HCT116 (cell line): ENCODE measurements around the gene AUTS2.

Experiments used
- ATF3 ChIP-seq: IDR thresholded peaks from 2 replicates; pipeline ENCODE4 v1.6.1; 2012
- CEBPB ChIP-seq: IDR thresholded peaks from 2 replicates; pipeline ENCODE4 v1.6.1; 2012; ENCODE audit warnings: low read depth
- EZH2 ChIP-seq: fragments of 200-600 bp; sonication (generic); IDR thresholded peaks from 2 replicates; pipeline ENCODE4 v1.6.1; 2017; ENCODE audit warnings: antibody characterized with exemption, mixed run types
- EZH2phosphoT487 ChIP-seq: fragments of 200-600 bp; IDR thresholded peaks from 2 replicates; pipeline ENCODE4 v1.6.1; 2018; ENCODE audit warnings: antibody characterized with exemption, borderline replicate concordance
- FOSL1 ChIP-seq: IDR thresholded peaks from 2 replicates; pipeline ENCODE4 v1.6.1; 2012; ENCODE audit warnings: low read depth
- JUND ChIP-seq: IDR thresholded peaks from 2 replicates; pipeline ENCODE4 v1.6.1; 2012
- POLR2A ChIP-seq: IDR thresholded peaks from 2 replicates; pipeline ENCODE4 v1.7.0; 2011; ENCODE audit warnings: borderline replicate concordance; ENCODE audit not compliant: insufficient read depth, insufficient read length; ENCODE audit errors: extremely low read depth
- POLR2AphosphoS5 ChIP-seq: IDR thresholded peaks from 2 replicates; pipeline ENCODE4 v1.6.1; 2011; ENCODE audit warnings: mild to moderate bottlenecking, low read depth, low read length, moderate library complexity
- REST ChIP-seq: IDR thresholded peaks from 2 replicates; pipeline ENCODE4 v1.6.1; 2012; ENCODE audit warnings: low read depth
- YY1 ChIP-seq: IDR thresholded peaks from 2 replicates; pipeline ENCODE4 v1.6.1; 2011; ENCODE audit warnings: low read length, low read depth, moderate library complexity, mild to moderate bottlenecking; ENCODE audit not compliant: insufficient replicate concordance; ENCODE audit errors: extremely low read depth
- TF ChIP-seq, protein P1 (sequence below), 3 experiments: fragments of 200-600 bp in 1 of 3; sonication (generic) in 1 of 3; IDR thresholded peaks in 2 of 3; conservative IDR thresholded peaks in 1 of 3; 2 replicates each; pipeline ENCODE4 v1.5.1; 2012 to 2017; ENCODE audit warnings: low read depth in 2 of 3, low read length in 2 of 3, antibody characterized with exemption in 1 of 3, borderline replicate concordance in 1 of 3, control low read depth in 1 of 3, mild to moderate bottlenecking in 1 of 3, mixed read lengths in 1 of 3, mixed run types in 1 of 3, moderate library complexity in 1 of 3; ENCODE audit not compliant: insufficient read depth in 1 of 3
- TF ChIP-seq, protein P2 (sequence below): IDR thresholded peaks from 2 replicates; pipeline ENCODE4 v1.6.1; 2011; ENCODE audit warnings: mild to moderate bottlenecking, low read length, moderate library complexity; ENCODE audit not compliant: insufficient replicate concordance; ENCODE audit errors: extremely low read depth

GRCh38 chr7:70259502-70259901 is 661.2 kb downstream of the AUTS2 start:
- TF ChIP-seq POLR2A: no peak
- TF ChIP-seq, protein P1, sequence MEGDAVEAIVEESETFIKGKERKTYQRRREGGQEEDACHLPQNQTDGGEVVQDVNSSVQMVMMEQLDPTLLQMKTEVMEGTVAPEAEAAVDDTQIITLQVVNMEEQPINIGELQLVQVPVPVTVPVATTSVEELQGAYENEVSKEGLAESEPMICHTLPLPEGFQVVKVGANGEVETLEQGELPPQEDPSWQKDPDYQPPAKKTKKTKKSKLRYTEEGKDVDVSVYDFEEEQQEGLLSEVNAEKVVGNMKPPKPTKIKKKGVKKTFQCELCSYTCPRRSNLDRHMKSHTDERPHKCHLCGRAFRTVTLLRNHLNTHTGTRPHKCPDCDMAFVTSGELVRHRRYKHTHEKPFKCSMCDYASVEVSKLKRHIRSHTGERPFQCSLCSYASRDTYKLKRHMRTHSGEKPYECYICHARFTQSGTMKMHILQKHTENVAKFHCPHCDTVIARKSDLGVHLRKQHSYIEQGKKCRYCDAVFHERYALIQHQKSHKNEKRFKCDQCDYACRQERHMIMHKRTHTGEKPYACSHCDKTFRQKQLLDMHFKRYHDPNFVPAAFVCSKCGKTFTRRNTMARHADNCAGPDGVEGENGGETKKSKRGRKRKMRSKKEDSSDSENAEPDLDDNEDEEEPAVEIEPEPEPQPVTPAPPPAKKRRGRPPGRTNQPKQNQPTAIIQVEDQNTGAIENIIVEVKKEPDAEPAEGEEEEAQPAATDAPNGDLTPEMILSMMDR (IDR thresholded peaks at IDR 0.05 in 2 of 3, conservative IDR thresholded peaks at IDR 0.05 in 1 of 3; ENCODE audit: borderline replicate concordance in 1 of 3, insufficient read depth in 1 of 3, low read depth in 2 of 3, low read length in 2 of 3): no peak
- no peak for TF ChIP-seq CEBPB
- TF ChIP-seq EZH2phosphoT487: no peak
- TF ChIP-seq POLR2AphosphoS5: no peak
- no peak for TF ChIP-seq YY1
- no peak for TF ChIP-seq EZH2
- TF ChIP-seq JUND: no peak
- TF ChIP-seq, protein P2, sequence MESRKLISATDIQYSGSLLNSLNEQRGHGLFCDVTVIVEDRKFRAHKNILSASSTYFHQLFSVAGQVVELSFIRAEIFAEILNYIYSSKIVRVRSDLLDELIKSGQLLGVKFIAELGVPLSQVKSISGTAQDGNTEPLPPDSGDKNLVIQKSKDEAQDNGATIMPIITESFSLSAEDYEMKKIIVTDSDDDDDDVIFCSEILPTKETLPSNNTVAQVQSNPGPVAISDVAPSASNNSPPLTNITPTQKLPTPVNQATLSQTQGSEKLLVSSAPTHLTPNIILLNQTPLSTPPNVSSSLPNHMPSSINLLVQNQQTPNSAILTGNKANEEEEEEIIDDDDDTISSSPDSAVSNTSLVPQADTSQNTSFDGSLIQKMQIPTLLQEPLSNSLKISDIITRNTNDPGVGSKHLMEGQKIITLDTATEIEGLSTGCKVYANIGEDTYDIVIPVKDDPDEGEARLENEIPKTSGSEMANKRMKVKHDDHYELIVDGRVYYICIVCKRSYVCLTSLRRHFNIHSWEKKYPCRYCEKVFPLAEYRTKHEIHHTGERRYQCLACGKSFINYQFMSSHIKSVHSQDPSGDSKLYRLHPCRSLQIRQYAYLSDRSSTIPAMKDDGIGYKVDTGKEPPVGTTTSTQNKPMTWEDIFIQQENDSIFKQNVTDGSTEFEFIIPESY: no peak
- TF ChIP-seq REST: no peak
- TF ChIP-seq ATF3: no peak
- TF ChIP-seq FOSL1: no peak
